K562 (cell line): ENCODE measurements around the gene HAPSTR1. TPM values are rescaled to one million over a fixed set of nuclear protein-coding genes. Genes with fewer than 3 reads are reported as not detected.

Experiments
- ATF7 ChIP-seq: fragments of 450-650 bp; IDR thresholded peaks from 2 replicates; pipeline ENCODE4 v1.7.1; 2014; ENCODE audit warnings: mild to moderate bottlenecking, moderate library complexity
- FOXJ2 ChIP-seq: fragments of 200-800 bp; sonication (Bioruptor generic); IDR thresholded peaks from 2 replicates; pipeline ENCODE4 v1.6.1; 2016; ENCODE audit warnings: missing genetic modification characterization, missing compliant biosample characterization
- GMEB1 ChIP-seq: fragments of 250-450 bp; sonication (Bioruptor Pico); IDR thresholded peaks from 2 replicates; pipeline ENCODE4 v1.4.0; 2020; ENCODE audit warnings: mild to moderate bottlenecking
- HDAC1 ChIP-seq, 2 experiments: fragments of 450-650 bp; IDR thresholded peaks; 2 replicates each; pipeline ENCODE4 v1.6.1; 2016 to 2017; ENCODE audit warnings: inconsistent platforms in 1 of 2, mild to moderate bottlenecking in 1 of 2, moderate library complexity in 1 of 2
- JUND ChIP-seq, 2 experiments: IDR thresholded peaks; 2 replicates in 1 of 2; 3 replicates in 1 of 2; pipeline ENCODE4 v1.6.1; 2011; ENCODE audit warnings: borderline replicate concordance in 2 of 2, low read depth in 2 of 2, low read length in 2 of 2, improper control_type of control experiment in 1 of 2, missing biosample characterization in 1 of 2, missing genetic modification characterization in 1 of 2, missing genetic modification reagents in 1 of 2
- POLR2AphosphoS2 ChIP-seq: IDR thresholded peaks from 2 replicates; pipeline ENCODE4 v1.6.1; 2012; ENCODE audit warnings: low read length, improper control_type of control experiment
- POLR2AphosphoS5 ChIP-seq: IDR thresholded peaks from 2 replicates; pipeline ENCODE4 v1.6.1; 2011; ENCODE audit warnings: mild to moderate bottlenecking, low read depth, low read length, moderate library complexity; ENCODE audit not compliant: control insufficient read depth, insufficient read depth
- SMARCB1 ChIP-seq: IDR thresholded peaks from 2 replicates; pipeline ENCODE4 v1.6.1; 2011; ENCODE audit warnings: improper control_type of control experiment, low read depth; ENCODE audit not compliant: insufficient read length
- SRSF3 ChIP-seq: fragments of 200-400 bp; formaldehyde crosslinking; IDR thresholded peaks from 2 replicates; pipeline ENCODE4 v1.6.1; 2016; ENCODE audit warnings: mild to moderate bottlenecking, low read length, moderate library complexity; ENCODE audit not compliant: insufficient read depth
- TBP ChIP-seq: optimal IDR thresholded peaks from 2 replicates; pipeline ENCODE3; 2011; ENCODE audit warnings: low read depth, low read length, improper control_type of control experiment
- USF2 ChIP-seq: sonication (generic); formaldehyde crosslinking; IDR thresholded peaks from 2 replicates; pipeline ENCODE4 v1.5.0; 2020; ENCODE audit warnings: missing genetic modification reagents
- ZBTB7A ChIP-seq: IDR thresholded peaks from 2 replicates; pipeline ENCODE4 v1.6.1; 2011; ENCODE audit warnings: low read depth, mild to moderate bottlenecking, low read length, moderate library complexity, borderline replicate concordance; ENCODE audit not compliant: control insufficient read depth
- ZNF143 ChIP-seq: sonication (generic); formaldehyde crosslinking; IDR thresholded peaks from 2 replicates; pipeline ENCODE4 v1.9.0; 2022; ENCODE audit warnings: mild to moderate bottlenecking, missing genetic modification reagents
- polyA plus RNA-seq, 8 experiments: library from polyadenylated mRNA; depleted of rRNA in 4 of 8; stranded (reverse) in 5 of 8; unstranded in 3 of 8; fragments of >200 nt; fragmentation: Nextera tagmentation in 2 of 8; fragmentation: Illumina TruSeq in 1 of 8; extraction: Ambion mirVana in 2 of 8; extraction: Trizol in 1 of 8; gene quantifications; 2 replicates each; pipeline versions ENCODE4 v1.2.1 to v1.2.3, GENCODE V29; 2011 to 2014; ENCODE audit warnings: inconsistent platforms in 1 of 8, missing spikeins in 1 of 8
- total RNA-seq, 7 experiments: library from RNA; depleted of rRNA in 6 of 7; stranded (reverse); fragments of >200 nt in 6 of 7; fragmentation: Illumina TruSeq in 2 of 7; extraction: Trizol in 2 of 7; gene quantifications; 2 replicates each; pipeline versions ENCODE4 v1.2.1 to v1.2.3, GENCODE V29; 2011 to 2021; ENCODE audit warnings: low replicate concordance in 1 of 7
- TF ChIP-seq, protein P1 (sequence below): fragments of 250-450 bp; sonication (Bioruptor Pico); IDR thresholded peaks from 2 replicates; pipeline ENCODE4 v1.5.0; 2021; ENCODE audit warnings: mild to moderate bottlenecking, borderline replicate concordance
- TF ChIP-seq, protein P2 (sequence below): fragments of 250-450 bp; sonication (Bioruptor Pico); IDR thresholded peaks from 2 replicates; pipeline ENCODE4 v1.9.0; 2021; ENCODE audit warnings: mild to moderate bottlenecking
- TF ChIP-seq, protein P3 (sequence below): conservative IDR thresholded peaks from 2 replicates; pipeline ENCODE4 v1.6.1; 2011; ENCODE audit warnings: low read depth, mild to moderate bottlenecking, low read length; ENCODE audit not compliant: control insufficient read depth
- TF ChIP-seq, protein P4 (sequence below): sonication (generic); formaldehyde crosslinking; IDR thresholded peaks from 2 replicates; pipeline ENCODE4 v1.8.0; 2022; ENCODE audit warnings: mild to moderate bottlenecking, missing genetic modification reagents

The HAPSTR1 gene
- total and polyA plus RNA-seq, 9 of the 15 experiments (the other 6 are each of a cell fraction or from before 2014, with no cell fraction given) = 10.8 to 67.9 (median 36.5) TPM

DNA sequence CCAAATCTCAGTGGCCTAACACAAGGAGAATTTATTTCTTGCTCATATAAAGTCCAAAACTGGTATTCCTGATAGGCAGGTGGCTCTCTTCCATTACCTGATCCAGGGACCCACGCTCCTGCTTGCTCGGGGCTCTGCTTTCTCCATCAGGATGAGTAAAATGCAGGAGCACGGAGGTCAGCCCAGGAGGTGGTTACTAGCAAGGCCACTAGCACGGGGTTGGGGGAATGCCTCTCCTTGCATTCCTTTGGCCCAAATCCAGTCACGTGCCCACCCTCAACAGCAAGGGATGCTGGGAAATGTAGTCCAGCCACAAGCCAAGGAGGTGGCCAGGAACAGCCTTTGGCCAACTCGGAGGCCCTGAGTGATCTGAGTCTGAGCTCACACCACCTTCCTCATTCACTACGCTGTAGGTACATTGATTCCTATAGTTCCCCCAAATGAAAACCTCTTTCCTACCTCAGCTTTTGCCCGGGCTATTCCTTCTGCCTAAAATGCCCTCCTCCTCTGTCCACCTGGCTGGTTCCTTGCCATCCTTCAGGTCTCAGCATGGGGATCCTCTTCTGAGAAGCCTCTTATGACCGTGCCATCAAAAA is 38.3 kb upstream of the HAPSTR1 start (continued):
- TF ChIP-seq, protein P1, sequence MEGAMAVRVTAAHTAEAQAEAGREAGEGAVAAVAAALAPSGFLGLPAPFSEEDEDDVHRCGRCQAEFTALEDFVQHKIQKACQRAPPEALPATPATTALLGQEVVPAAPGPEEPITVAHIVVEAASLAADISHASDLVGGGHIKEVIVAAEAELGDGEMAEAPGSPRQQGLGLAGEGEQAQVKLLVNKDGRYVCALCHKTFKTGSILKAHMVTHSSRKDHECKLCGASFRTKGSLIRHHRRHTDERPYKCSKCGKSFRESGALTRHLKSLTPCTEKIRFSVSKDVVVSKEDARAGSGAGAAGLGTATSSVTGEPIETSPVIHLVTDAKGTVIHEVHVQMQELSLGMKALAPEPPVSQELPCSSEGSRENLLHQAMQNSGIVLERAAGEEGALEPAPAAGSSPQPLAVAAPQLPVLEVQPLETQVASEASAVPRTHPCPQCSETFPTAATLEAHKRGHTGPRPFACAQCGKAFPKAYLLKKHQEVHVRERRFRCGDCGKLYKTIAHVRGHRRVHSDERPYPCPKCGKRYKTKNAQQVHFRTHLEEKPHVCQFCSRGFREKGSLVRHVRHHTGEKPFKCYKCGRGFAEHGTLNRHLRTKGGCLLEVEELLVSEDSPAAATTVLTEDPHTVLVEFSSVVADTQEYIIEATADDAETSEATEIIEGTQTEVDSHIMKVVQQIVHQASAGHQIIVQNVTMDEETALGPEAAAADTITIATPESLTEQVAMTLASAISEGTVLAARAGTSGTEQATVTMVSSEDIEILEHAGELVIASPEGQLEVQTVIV (CRISPR knock-in tag) = no peak
- TF ChIP-seq SRSF3 (no peak), FOXJ2 (tag) (peak; percentile 46; the same call in 1 of the 2 replicates), USF2 (CRISPR knock-in tag) (peak; percentile 99), SMARCB1 (no peak), JUND (IDR thresholded peaks at IDR 0.05; ENCODE audit: borderline replicate concordance, low read depth, low read length) (peak; percentile 38; the same call in 1 of the 2 replicates), JUND (tag; IDR thresholded peaks at IDR 0.05; ENCODE audit: borderline replicate concordance, low read depth, low read length) (no peak; the same call in 2 of the 3 replicates), GMEB1 (CRISPR knock-in tag) (no peak), HDAC1 (IDR thresholded peaks at IDR 0.05) (no peak), POLR2AphosphoS2 (peak; percentile 100), POLR2AphosphoS5 (peak; percentile 59; the same call in 1 of the 2 replicates), TBP (peak; percentile 66), ZBTB7A (no peak), ZNF143 (CRISPR knock-in tag) (peak; percentile 94), ATF7 (peak; percentile 69)
- TF ChIP-seq, protein P2, sequence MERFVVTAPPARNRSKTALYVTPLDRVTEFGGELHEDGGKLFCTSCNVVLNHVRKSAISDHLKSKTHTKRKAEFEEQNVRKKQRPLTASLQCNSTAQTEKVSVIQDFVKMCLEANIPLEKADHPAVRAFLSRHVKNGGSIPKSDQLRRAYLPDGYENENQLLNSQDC (CRISPR knock-in tag) = no peak
- TF ChIP-seq, protein P3, sequence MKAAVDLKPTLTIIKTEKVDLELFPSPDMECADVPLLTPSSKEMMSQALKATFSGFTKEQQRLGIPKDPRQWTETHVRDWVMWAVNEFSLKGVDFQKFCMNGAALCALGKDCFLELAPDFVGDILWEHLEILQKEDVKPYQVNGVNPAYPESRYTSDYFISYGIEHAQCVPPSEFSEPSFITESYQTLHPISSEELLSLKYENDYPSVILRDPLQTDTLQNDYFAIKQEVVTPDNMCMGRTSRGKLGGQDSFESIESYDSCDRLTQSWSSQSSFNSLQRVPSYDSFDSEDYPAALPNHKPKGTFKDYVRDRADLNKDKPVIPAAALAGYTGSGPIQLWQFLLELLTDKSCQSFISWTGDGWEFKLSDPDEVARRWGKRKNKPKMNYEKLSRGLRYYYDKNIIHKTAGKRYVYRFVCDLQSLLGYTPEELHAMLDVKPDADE = peak; percentile 92
- TF ChIP-seq, protein P4, sequence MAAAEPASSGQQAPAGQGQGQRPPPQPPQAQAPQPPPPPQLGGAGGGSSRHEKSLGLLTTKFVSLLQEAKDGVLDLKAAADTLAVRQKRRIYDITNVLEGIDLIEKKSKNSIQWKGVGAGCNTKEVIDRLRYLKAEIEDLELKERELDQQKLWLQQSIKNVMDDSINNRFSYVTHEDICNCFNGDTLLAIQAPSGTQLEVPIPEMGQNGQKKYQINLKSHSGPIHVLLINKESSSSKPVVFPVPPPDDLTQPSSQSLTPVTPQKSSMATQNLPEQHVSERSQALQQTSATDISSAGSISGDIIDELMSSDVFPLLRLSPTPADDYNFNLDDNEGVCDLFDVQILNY = no peak
